ENCODE data around the gene CNBP.
"Not testable (repeated sequence)": the region's sequence is repeated elsewhere in the genome, so short reads cannot be mapped to it uniquely, and the experiment has no call there.

The CNBP gene

DNA sequence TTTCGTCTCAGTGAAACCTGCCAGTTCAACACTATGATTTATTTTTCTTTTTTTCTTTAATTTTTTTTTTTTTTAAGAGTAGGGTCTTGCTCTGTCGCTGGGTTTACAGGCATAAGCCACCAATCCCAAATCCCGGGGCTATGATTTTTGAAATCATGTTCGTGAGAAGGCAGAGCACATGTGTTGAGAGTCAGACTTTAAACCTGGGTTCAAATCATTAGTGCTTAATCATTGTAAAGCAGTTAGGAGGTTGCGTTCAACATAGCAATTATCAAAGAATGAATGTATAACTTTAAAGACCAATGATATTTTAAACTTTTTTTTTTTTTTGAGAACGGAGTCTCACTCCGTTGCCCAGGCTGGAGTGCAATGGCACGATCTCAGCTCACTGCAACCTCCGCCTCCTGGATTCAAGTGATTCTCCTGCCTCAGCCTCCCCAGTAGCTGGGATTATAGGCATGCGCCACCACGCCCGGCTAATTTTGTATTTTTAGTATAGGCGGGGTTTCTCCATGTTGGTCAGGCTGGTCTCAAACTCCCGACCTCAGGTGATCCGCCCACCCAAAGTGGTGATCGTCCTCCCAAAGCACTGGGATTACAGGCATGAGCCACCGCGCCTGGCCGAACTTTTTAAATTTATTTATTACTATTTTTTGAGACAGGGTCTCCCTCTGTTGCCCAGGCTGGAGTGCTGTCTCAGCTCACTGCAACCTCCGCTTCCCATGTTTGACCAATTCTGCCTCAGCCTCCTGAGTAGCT is 1.3 kb upstream of the CNBP start:
- DNase-seq = not testable (repeated sequence)

DNA sequence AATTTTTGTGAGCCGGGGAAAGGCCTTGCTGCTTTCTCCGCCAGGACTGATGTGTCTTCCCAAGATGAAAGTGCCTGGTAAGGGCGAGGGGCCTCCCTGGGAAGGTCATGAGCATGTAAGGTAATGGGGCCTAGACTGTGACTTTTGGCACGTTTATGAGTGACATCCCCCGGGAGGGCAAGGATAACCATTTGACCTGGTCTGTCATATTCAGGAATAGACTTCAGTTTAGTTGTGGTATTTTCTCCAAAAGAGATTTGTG is 631 bp upstream of the CNBP start:
- no peak for DNase-seq

DNA sequence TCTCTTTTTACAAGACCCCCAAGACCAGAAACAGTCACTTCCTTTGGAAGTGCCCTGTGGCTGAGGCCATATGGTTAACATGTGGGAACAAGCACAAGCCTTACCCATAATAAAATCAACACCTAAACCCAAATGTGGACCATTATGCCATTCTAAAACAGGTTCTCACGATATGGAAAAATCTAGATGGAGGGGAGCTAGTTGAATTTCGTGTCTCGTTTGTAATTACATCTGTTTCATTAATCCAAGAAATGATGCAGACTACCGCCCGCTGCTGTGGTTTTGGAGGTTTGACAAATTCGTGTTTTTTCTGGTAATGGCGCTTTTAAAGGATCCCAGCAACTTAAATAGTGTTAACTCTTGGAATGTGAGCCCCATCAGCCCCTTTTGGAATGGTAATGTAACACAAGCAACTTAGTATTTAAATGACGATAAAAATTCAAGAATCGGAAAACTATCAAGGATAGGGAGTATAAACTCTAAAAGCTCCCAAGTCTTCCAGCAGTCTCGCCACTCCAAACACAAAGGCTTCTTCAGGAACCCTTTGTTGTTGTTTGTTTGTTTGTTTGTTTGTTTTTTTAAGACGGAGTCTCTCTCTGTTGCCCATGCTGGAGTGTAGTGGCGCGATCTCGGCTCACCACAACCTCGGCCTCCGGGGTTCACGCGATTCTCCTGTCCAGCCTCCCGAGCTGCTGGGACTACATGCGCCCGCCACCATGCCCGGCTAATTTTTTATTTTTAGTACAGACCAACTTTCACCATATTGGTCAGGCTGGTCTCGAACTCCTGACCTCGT is 1.1 kb downstream of the CNBP start:
- peak; percentile 34 for DNase-seq

DNA sequence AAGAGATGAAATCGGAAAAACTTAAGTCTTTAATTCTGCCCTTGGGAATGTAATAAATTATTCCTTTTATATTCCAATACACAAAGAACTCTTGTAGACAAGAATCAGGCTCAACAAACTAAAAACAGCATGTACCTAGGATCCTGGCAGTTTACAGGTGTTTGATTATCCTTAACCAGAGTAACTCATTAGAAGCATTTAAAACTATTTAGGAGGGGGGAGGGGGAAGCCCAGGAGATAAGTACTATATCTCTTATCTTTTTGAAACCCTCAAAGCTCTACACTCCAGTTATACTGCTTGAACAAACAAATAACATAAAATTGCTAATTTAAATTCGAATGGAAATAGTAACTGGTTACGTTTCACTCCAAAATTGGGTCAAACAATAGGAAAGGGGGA is 1.9 kb downstream of the CNBP start:
- DNase-seq = no peak

DNA sequence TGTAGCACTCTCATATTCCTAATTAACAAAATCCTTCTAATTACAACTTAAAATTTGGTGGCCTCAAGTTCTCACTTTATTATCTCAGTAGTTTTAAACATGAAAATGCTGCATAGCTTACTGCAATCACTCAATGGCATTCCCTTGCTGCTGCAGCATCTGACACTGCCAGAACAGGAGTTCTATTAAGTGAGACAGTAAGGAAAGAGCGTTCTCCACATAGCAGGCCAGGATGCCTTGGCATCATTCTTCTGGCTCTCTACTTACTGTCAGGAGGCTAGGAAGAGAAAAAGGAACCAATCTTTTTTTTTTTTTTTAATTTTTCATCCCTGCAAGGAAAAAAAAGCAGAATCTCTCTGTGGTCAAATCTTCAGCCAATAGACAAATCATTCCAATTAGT is 3.2 kb downstream of the CNBP start:
- DNase-seq = no peak

DNA sequence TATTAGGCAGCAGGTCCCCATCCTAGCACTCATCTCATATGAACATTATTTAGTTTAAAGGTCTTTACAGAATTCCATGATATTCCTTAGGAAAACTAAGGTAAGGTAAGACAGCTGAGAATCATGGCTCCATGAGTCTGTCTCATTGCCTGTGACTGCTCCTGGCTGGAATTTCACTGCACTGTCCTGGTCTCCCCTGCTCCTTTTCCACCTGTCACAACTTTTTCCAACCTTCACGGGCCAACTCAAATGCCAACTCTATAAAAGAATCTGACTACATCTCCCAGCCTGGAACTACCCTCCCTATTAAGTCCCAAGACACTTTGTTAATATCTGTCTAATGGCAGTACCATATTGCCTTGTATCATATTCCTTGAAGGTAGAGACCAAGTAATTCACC is 7.6 kb downstream of the CNBP start:
- DNase-seq = no peak

DNA sequence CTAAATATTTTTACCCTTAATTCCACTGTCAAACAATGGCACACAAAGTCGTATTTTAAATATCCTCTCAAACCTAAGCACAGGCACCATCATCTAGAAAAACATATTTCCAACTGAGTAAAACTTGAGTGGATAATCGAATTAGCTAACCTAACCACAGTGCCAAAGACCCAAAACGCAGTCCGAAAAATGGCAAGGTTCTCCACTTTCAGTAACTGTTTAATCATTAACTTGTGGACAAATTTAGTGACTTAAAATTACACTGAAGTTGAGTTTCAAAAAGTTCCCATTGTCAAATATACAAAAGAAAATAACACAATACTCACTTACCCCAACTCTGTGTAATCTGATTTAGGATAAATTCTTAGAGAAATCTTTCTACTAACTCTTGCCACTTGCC is 10.0 kb downstream of the CNBP start:
- DNase-seq = no peak

DNA sequence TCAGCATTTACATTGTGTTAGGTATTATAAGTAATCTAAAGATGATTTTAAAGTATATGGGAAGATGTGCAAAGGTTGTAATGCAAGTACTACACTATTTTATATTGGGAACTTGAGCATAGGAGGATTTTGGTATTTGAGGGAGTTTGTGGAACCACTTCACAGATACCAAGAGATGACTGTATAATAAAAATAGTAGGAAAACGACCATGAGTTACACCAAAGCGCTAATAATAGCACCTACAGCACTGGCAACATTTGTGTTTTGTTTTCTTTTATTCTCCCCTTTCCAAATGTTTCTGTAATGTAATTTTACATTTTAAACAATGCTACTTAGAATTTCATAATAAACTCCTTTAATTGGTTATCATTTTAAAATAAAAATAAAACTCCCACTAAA is 10.5 kb downstream of the CNBP start:
- DNase-seq = no peak

DNA sequence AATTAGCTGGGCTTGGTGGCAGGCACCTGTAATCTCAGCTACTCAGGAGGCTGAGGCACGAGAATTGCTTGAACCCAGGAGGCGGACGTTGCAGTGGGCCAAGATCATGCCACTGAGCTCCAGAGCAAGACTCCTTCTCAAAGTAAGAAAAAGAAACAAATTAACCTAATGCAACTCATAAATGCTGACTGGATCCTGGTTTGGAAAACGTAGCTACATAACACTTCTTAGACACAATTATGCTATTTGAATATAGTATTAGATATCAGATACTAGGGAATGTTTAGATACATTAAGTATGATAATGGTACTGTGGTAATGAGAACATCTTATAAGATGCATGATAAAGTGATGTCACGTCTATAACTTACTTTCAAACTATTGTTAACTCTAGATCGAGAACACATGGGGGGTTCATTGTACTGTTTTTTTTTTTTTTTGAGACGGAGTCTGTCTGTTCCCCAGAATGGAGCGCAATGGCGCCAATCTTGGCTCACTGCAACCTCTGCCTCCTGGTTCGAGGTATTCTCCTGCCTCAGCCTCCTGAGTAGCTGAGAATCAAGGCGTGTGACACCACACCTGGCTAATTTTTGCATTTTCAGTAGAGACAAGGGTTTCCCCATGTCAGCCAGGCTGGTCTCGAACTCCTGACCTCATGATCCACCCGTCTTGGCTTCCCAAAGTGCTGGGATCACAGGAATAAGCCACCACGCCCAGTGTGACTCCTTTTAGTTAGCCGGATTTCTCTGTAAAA is 16.9 kb downstream of the CNBP start:
- no peak for DNase-seq

DNA sequence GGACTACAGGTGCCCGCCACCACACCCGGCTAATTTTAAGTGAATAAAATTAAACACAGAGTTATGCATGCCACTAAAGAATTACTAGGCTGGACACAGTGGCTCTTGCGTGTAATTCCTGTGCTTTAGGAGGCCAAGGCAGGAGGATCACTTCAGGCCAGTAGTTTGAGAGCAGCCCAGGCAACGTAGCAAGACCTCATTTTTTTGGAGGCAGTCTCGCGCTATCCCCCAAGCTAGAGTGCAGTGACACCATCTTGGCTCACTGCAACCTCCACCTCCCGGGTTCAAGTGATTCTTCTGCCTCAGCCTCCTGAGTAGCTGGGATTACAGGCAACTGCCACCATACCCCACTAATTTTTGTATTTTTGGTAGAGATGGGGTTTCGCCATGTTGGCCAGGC is 18.1 kb downstream of the CNBP start:
- not testable (repeated sequence) for DNase-seq

DNA sequence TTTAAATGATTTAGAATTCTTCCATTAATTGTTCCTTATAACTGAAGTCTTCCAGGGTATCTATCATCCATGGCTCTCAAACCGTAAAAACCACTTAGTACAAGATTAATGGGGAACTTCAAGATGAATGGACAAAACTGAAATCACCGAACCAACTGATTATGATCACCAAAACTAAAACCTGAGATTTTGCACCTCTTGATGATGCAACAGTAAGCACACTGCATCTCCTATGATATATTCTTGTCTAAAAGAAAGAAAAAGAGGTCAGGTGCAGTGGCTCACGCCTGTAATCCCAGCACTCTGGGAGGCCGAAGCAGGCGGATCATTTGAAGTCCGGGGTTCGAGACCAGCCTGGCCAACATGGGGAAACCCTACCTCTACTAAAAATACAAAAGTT is 19.2 kb downstream of the CNBP start:
- DNase-seq = no peak

DNA sequence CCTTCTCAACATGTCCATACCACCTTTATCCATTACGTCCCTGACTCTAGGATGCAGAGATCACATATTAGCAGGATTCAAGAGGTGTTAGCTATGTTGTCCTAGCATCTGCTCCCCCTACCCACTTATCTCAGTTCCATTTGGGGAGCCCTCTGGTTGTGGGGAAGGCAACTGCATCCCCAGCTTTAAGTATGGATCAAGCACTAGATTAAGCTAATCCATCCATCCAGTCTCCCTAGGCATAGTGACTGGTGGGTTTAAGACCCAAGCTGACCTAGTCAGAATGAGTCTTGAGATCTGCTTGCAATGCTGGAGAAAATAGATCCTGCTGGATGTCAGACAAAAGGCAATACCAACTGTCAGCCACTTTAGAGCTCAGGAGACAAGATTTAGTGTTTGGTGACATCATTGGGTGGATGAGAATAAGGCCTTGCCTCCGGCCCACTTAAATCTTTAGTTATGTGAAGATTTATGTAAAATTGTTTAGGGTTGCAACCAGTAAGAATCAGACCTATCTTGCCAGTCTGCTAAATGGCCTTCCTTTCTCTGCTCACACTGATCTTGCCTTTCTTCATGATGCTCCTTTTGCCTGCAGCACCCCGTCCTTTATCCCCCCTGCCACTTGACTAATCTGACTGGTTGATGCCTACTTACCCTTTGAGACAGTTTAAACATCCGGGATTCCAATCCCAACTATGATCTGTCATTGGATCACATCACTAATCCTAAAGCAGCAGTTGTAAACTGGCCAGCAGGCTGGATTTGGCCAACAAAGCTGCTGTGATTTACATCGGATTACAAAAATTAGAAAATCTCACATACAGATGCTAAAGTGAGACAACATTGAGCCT is 20.7 kb downstream of the CNBP start:
- DNase-seq = no peak

DNA sequence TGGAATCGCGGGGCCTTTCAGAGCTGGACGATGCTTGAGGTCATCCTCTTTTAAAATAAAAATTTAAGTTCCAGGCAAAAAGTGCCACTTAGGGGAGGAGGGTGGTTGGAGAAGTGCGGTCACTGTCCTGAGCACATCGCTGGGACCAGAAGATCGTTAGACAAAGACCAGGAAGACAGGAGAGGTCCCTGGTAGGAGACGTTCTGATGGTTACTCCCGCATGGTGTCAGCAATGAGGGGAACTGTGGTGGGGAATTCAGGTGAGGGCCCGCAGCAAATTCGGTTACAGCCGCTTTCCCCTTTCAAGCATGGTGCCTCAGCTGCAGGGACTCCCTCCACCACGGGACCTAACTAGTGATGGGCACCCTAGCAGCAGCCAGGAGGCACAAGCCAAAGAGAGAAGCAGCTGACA is 21.8 kb downstream of the CNBP start:
- DNase-seq = no peak

DNA sequence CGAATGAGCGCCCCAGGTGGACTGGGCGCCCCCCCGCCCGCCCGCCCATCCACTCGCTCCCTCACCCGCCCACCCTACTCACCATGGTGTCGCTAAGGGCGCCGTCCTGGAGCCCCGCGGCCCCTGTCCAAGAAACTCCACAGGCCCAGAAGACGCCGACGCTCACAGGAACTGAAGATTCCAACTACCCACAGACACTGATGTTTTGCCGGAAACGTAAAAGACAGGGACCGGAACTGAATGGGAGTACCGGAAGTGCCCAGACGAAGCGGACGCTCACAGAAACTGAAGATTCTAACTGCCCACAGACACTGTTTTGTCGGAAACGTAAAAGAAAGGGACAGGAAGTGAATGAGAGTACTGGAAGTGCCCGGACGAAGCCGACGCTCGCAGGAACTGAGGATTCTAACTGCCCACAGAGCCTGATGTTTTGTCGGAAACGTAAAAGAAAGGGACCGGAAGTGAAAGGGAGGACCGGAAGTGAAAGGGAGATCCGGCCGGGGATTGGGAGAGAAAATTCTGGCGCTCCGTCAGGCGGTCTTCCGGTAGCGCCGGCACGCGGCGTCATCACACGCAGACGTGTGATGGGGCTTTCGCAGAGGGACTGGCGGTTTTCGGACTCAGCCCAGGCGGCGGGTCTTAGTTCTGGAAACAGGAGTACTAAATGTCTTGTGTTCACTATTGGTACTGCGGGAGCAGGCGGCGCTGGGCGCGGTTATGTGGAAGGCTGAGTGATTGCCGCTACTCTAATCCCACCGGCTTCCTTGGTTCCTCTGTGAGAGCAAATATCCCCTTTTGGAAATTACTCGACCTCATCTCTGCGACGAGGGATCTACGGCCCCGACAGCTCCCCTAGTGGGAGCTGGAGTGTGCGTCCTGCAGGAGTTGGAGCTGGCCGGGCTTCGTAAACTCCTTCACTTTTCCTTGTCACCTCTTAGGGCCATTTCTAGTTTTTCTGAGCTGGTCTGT is 22.5 kb downstream of the CNBP start, which contains the start of gene ISY1:
Gene ISY1 (minus strand): TSS at position 173 of the 969 bp plus-strand sequence. CDS start 88 bp downstream, at position 85.
- DNase-seq = peak; percentile 95

DNA sequence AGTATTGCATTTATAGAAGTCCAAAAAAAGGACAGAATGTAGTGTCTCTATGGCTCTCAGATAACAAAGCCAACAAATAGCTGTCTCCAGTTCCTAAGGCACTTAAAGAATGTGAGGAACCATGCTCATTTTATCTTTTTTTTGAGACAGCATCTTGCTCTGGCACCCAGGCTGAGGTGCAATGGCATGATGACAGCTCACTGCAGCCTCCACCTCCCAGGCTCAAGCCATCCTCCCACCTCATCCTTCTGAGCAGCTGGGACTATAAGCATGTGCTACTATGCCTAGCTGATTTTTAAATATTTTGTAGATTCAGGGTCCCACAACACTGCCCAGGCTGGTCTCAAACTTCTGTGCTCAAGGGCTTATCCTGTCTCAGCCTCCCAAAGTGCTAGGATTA is 38.9 kb downstream of the CNBP start:
- DNase-seq = no peak

DNA sequence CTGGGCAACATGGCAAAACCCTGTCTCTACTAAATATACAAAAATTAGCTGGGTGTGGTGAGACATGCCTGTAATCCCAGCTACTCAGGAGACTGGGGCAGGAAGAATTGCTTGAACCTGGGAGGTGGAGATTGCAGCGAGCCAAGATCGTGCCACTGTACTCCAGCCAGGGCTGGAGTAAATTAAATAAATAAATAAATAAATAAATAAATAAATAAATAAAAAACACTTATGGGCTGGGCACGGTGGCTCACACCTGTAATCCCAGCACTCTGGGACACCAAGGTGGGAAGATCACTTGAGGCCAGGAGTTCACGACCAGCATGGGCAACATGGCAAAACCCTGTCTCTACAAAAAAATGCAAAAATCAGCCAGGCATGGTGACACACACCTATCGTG is 42.7 kb downstream of the CNBP start:
- not testable (repeated sequence) for DNase-seq

DNA sequence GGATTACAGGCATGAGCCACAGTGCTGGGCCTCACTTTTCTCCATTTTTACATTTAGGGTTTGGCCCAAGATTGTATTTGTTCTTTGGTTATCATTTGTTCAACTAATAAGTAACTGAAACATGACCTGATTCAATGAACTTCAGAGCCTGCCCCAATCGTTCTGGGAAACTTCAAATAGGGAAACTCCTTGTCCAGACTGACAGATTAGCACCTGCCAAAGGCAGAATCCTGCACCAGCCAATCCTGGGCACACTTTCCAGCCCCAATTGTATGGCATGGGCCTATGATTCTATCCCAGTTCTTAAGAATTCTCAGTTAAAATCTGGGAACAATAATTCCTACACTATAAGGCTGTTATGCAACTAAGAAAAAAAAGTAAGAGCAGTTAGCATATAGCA is 43.8 kb downstream of the CNBP start:
- no peak for DNase-seq

DNA sequence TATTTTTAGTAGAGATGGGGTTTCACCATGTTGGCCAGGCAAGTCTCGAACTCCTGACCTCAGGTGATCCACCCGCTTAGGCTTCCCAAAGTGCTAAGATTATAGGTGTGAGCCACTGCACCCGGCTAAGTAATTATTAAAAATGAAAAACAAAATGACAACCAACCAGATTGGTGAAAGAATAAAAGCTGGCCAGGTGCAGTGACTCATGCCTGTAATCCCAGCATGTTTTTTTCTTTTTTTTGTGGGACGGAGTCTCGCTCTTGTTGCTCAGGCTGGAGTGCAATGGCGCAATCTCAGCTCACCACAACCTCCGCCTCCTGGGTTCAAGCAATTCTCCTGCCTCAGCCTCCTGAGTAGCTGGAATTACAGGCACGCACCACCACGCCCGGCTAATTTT is 47.4 kb downstream of the CNBP start:
- not testable (repeated sequence) for DNase-seq

DNA sequence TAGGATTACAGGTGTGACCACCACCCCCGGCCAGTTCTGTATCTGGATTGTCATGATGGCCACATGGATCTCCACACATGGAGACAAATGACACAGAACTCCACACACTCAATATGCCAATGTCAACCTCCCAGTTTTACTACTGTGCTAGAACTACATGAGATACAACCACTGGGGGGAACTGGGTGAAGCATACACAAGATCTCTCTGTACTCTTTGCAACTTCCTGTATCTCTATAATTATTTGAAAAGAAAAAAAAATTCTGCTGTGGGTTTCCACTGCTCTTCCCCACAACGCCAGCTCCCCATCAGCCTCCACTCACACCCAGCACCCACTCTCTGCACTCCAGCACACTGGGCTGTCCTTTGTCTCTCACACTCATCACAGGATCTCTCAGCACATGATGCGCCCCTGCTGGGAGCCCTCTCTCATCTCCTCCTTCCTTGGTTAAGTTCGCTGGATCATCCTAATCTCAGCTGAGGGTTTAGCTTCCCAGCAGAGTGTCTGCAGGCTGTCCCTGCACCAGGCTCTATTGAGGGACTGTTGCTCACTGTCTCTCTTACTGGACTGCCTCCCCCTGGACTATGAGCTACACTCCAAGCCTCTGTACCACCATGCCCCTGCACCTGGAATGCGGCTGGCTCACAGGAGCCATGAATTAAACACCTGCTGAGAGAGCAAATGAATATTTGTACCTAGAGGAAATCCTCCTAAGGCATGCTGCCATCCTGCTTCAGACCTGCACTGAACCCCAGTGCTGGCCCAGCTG is 51.4 kb downstream of the CNBP start:
- DNase-seq = no peak

DNA sequence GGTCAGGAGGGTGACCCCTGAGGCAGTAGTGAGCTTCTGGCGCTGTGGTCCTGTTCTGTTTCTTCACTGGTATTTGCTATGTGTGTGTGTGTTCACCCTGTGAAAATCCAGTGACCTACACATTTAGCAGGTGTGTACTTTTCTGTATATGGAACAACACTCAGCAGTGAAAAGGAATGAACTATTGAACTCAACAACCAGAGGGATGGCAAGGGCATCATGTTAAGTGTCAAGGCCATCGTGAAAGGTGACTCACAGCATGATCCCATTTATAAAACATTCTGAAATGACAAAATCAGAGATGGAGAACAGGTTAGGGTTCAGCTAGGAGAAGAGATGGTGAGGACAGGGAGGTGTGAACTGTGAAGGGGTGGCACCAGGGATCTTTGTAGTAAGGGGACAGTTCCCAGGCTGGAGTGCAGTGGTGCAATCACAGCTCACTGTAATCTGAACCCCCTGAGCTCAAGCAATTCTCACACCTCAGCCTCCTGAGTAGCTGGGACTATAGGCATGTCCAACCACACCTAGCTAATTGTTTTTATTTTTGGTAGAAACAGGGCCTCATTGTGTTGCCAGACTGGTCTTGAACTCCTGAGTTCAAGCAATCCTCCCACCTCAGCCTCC is 52.1 kb downstream of the CNBP start:
- no peak for DNase-seq
